HG03060 (cell line): ENCODE measurements around the gene ADARB2.
A peak's percentile ranks its signal among the peaks of the same experiment; 100 is the strongest.
"Not testable (repeated sequence)": the region's sequence is repeated elsewhere in the genome, so short reads cannot be mapped to it uniquely, and the experiment has no call there.

Experiments used
- ATAC-seq: cut with Tn5 transposase; IDR thresholded peaks from one replicate; pipeline ENCODE4 v1.9.1; 2021; ENCODE audit warnings: low read depth, moderate number of reproducible peaks; ENCODE audit not compliant: unreplicated experiment

The ADARB2 gene

DNA sequence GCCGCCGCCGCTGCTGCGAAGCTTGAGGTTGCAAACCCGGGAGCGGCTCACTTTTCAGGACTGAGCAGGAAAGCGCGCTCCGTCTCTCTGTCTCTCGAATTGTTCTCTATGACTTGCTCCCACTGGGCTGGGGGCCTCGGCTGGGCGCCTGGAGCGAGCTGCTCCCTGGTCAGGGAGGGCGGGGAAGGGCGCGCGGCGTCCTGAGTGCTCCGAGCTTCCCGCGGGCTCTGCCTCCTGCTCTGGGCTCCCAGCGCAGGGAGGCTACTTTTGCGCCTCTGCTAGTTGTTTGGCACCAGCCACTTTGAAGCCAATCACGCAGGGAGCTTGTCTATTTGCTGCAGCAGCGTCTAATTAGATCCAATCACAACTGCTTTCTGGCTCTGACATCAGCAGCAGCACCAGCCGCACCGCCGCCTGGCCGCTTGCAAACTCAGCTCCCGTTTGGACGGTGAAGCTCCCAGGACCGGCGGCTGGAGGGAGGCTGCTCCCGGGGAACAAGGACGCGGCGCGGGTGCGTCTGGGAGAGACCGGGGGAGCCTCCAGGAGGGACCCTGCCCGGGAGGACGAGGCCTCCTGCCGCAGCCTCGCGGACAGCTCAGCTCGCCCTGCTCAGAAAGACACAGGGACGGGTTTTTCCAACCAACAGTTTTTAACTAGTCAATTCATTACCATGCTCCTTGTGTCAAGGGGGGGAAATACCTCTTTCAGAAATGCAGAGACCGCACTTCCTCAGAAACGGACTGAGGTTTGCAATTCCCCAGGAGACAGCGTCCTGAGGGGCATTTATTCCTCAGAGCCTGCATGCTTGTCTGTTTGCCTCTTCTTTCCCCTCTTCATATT lies at the start of gene ADARB2:
Gene ADARB2, minus strand, starts transcription at position 304 of the 840 bp plus-strand sequence.
- ATAC-seq = peak; percentile 69

DNA sequence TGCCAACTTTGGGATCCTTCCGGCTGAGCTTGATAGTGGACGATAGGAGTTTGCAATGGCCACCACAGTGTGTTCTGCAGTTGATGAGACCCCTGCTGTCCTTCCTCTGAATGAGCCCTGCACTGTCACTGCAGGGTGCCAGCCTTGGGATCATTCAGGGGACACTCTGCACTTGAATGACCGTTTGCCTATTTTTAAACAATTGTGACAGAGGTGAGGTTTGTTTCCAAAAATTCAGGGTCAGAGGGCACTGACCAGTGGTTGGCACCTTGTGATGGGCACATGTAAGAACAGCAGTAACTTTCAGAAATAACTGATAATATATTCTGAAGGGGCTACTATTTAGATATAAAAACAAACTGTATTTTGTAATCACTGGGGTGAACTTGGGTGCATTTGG lies 48.5 kb upstream of the ADARB2 start:
- no peak for ATAC-seq

DNA sequence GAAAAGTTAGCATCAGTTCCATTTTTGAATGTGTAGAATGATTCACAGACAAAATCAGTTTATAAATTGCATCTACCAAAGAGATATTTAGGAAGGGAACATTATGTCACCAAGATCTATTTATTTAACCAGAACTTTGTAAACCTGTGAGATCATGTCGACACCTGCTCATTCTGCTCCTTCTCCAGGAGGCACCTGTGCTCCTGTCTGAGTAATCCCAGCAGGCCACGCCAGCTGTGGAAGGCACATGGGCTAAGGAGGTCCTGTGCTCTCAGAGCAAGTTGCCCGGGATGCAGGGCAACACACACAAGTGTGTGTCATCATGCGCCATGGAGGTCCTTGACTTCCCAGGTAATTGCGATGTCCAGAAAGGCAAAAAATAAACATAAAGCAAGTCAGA lies 45.5 kb upstream of the ADARB2 start:
- no peak for ATAC-seq

DNA sequence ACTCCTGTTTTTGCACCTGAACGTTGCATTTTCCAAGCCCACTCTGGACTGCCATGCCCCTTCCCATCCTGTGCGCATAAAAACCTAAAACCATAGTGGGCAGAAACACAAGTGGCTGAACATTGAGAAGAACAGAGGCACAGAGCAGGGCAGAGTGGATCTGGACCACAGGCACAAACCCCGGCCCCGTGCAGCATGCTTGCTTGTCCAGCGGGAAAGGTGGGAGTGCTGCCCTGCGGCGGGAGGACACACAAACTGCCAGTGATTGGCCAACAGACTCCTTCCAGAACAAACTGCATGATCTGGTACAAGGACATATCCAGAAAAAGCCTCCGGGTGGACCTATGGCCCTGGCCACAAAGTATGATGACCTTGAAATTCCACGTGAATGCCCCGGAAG lies 42.5 kb upstream of the ADARB2 start:
- ATAC-seq = no peak

DNA sequence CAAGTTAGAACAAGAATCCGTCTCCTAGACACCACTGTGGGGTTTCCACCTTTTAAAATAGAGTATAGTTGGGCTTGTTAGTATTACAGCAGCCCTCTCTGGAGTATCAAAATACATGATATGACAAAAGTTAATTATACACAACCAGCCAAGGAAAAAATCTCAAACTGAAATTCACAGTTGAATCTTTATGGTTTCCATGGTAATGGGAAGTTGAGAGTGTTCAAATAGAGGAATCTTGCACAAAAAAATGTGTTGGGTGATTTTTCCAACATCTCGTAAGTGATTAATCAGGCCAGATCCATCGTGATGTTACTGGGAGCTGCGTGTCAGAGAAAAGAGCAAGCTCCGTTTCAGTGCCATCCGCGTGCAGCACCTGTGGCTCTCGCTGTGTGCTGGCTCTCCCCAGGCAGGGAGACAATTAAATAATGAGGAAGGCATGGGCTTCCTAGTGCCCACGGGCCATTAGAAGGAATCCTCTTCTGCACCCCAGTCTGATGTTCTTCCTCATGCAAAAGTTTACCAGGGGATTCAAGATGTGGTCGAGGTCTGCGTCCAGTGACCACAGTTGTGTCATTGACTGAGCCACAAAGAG lies 41.1 kb upstream of the ADARB2 start:
- no peak for ATAC-seq

DNA sequence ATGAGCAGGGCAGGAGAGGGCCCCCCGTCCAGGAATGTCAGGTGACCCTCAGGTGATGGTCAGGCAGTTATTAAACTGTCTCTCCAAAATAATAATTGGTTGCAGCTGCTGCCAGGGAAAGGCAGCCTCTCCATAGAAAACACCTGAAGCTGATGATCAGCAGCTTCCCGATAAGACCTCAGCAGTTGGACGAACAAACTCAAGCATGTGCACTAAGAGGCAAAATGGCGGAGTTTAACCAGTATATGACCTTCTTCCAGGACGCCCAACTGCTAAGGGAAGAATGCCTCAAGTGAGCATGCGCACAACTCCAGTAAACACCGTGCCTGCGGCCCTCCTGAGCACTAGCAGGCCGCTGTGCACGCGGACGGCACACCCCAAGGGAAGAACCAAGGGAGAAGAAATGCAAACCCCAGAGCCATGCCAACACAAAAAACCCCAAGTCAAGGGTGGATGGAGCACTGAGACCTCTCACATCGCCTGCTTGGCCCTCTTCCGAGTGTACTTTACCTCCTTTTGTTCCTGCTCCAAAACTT lies 38.9 kb upstream of the ADARB2 start:
- ATAC-seq = no peak

DNA sequence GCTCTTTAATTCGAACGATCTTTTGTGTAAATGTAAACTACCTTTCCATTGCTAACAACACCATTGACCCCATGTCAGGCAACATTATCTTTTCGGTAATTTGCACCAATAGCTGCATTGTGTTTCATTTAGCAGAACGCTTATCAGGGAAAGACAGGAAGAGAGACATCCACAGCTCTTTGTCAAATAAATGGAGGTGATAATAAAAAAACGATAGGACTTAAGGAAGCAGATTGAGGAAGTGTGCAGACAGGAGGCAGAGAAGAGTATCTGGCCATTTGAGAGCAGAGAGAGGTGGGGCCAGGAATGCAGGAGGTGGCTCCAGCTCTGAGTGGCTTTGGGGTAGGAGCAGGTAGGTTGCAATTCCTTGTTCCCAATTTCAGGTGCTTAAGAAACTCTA lies 37.5 kb upstream of the ADARB2 start:
- ATAC-seq = no peak

DNA sequence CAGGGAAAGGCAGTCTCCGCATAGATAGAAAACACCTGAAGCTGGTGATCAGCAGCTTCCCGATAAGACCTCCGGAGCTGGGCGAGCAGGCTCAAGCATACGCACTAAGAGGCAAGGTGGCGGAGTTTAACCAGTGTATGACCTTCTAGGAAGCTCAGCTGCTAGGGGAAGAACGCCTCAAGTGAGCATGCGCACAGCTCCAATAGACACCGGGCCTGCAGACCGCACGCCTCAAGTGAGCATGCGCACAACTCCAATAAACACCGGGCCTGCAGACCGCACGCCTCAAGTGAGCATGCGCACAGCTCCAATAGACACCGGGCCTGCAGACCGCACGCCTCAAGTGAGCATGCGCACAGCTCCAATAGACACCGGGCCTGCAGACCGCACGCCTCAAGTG lies 35.9 kb upstream of the ADARB2 start:
- not testable (repeated sequence) for ATAC-seq

DNA sequence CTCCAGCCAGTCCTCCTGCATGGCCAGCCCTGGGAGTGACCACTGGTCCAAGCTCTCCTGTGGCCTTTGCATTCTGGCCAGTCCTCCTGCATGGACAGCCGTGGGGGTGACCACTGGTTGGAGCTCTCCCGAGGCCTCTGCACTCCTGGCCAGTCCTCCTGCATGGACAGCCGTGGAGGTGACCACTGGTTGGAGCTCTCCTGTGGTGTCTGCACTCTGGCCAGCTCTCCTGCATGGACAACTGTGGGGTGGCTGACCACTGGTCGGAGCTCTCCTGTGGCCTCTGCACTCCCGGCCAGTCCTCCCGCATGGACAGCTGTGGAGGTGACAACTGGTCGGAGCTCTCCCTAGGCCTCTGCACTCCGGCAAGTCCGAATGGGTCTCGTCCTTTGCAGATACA lies 28.7 kb upstream of the ADARB2 start:
- ATAC-seq = no peak

DNA sequence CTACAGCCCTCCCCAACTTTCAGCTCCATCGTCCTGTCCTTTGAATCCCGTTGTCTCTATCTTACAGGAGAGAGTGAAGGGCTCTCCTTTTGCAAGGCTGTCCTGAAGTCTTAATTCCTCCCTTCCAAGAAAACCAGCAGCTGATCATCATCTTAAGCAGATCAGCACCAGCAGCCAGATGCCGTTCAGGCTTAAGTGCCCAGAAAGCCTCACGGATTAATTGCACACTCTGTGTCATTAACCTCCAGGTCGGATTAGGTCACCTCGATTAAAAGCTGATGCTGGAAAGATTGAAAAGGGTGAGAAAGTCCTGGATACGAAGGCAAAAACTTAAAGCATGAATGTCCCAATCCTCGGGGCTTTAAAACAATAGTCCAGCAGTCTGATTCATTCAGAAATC lies 24.8 kb upstream of the ADARB2 start:
- no peak for ATAC-seq

DNA sequence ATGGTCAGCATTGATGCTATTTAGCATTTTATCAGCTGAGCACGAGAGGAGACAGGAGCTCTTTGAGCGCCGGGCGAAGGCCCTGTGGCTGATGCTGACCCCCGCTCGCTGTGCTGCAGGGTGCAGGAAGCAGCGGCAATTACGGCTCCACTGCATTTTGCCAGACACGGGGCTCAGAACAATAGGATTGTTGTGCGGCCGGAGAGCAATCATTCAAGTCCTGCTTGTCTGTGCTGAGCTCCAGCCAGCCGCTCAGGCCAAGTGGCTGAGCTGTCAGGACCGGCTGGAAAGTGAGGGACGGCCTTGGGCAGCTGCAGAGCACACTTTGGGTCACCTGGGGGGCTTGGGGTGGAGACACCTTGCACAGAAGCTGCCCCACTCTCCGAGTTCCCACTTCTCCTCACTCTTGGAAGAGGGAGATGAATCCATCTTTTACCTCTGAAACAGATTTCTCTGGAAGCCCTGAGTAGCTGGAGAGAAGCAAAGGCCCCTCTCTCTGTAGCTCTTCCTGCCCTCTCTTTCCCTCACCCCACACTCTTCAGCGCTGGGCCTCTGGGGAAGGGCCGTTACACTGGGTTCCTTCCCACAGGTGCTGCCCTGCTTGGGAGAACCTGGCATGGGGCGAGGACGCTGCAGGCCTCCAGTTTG lies 17.3 kb upstream of the ADARB2 start:
- ATAC-seq = no peak

DNA sequence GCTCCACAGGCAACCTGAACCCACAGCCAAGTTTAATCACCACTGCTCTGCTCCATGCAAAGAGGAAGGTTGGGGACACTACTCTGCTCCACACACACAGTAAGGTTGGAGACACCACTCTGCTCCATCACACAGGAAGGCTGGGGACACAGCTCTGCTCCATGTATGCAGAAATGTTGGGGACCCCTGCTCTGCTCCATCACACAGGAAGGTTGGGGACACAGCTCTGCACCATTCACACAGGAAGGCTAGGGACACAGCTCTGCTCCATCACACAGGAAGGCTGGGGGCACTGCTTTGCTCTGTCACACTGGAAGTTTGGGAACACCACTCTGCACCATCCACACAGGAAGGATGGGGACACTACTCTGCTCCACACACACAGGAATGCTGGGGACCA lies 14.8 kb upstream of the ADARB2 start:
- ATAC-seq = no peak

DNA sequence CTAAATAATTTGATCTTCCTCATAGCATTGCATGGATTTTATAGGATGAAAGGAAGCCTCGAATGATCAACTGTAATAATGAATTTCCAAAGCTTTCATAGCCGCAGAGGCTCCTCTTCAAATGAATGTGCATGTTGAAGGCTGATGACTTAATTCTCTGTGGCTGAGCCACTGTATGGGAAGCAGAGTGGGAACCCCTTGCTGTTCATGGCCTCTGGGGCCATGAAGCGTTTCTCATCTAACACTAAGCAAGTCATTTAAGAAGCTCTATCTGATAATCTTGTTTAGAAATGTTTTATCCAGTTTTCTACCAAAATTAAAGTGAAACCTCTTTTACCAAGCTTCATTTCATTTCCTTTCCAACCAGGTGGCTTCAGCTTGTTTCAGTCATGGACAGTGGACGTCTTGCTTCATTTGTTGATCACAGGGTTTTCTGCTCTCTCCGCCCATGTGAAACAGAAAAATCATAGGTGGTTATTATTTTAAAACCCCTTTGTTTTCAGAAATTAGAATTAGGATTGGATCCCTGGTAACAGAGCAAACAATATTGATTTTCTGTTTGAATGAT lies 10.3 kb upstream of the ADARB2 start:
- no peak for ATAC-seq

DNA sequence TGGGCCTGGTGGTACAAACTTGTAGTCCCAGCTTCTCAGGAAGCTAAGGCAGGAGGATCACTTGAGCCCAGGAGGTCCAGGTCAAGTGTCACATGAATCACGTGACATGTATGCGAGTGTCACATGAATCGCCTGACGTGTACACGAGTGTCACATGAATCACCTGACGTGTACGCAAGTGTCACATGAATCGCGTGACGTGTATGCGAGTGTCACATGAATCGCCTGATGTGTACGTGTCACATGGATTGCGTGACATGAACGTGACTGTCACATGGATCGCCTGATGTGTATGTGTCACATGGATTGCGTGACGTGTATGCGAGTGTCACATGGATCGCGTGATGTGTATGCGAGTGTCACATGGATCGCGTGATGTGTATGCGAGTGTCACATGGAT lies 9.5 kb upstream of the ADARB2 start:
- no peak for ATAC-seq

DNA sequence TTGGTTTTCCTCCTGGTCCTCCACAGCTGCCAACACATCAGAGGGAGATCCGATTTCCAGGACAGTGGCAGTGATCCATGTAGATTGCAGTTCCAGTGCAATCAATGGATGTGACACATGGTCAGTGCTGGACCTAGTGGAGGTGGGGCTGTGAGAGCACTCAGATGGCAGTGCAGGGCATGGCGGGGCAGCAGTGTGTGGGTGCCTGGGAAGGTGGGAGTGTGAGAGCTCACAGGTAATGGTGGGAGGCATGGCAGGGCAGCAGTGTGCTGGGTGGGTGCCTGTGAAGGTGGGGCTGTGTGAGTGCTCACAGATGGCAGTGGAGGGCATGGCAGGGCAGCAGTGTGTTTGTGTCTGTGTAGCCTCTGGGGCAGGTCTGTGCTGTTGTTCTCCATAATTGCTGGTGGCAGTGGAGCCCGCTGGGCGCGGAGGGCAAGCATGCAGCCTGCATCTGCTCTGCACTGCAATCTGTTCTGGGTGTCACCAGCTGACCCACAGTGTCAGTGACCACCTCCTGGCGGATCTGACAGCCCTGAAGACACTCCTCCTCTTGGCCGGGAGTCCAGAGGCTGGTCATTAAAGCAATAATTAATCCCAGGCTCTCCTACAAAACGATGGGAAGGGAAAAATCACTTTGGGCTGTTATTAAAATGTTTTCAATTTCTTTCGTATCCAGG lies 8.6 kb upstream of the ADARB2 start:
- ATAC-seq = no peak

DNA sequence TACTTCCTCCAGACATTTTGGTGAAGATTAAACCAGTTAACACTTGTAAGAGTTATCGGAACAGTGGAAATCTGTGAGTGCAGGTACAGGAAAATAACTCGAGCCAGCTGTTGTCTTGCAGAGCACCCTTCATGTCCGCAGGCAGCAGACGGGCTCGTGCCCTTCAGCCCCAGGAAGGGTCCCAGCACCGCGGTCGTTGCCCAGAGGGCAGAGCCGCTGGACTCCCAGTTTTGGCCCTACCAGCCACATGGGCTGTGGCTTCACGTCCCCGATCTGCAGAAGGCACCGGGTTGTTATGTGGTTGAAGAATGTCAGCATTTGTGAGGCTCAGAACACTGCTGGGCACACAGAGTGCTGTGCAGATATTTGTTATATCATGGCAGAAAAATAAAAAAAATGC lies 7.2 kb upstream of the ADARB2 start:
- ATAC-seq = no peak

DNA sequence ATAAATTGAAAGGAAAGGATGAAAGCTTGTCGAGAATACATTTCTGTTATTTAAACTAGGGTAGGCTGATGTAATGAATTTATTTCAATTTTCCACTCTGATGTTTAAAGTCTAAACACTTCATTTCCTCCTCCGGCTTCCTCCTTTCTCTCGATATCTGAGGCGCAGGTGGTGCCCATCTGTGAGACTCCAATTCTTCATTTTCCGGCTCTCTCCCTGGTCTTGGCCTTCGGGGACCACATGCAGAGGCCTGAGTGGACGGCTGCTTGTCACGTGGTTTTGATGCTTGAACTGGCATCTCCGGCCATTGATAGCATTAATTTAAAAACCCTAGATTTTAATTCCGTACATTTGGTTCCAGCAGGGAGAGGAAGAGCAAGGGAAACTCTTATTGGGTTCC lies 5.8 kb upstream of the ADARB2 start:
- no peak for ATAC-seq

DNA sequence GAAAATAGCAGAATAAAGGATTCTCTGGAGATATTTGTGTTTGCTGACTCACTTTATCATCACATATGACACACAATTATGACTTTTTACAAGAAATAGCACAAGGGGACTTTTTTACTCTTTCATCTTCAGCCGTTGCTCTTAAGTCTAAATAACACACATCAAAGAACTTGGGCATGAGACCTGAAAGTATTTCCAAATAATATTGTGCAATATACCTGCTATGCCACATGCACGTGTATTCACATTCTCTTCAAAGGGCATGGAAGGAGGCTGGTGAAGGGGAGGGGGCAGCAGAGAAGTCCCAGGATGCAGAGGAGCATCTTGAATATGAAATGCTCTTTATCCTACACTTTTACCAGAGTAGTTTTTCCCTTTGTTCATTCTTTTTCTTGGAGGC lies 4.1 kb upstream of the ADARB2 start:
- ATAC-seq = no peak

DNA sequence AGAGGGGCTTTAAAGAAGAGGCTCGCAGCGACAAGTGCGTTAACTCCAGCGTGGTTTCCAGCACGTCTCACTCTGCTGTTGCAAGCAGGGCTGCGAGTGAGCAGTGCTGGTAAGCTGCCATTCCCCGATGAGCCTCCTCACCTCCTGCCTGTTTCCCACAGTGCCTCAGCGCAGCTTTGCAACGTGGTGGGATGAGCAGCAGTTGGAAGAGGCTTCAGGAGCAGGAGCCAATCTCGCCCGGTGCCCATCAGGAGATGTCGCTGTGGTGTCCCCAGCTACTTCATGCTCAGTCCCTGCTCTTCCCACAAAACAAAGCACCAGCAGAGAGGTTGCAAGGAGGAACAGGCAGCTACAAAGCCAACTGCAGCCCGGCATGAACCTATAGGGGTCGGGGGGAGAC lies 2.4 kb upstream of the ADARB2 start:
- ATAC-seq = no peak

DNA sequence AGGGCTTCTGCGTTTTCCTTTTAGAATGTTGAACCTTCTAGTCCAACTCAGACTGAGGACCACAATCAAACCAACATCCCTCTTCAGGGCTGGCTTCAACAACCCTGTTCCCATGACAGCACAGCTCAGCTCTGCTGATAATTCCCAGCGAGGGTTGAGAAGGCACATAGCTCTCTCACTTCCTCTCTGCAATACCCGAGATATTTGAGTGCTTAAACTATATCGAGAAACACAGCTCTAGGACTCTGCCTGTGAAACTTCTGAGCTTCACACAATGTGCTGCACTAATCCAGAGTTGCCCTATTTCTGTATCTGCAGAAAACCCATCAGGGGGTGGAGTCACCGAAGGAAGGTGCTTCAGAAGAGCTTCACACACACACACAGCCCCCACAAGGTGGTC lies 1.6 kb upstream of the ADARB2 start:
- ATAC-seq = peak; percentile 54

DNA sequence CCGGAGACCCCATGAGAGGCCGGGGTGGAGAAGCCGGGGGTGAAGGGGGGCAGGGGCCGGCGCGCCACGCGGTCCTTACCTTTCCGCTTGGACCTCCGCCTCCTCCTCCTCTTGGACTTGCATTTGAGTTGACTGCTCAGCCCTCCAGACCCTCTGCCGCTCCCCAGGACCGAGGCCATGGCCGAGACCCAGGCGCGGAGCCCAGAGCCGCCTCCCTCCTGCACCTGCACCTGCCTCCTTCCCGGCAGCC lies 428 bp downstream of the ADARB2 start:
- no peak for ATAC-seq
